Measurements from ENCODE around the gene ATP6V0C. TPM values are rescaled to one million over a fixed set of nuclear protein-coding genes. Genes with fewer than 3 reads are reported as not detected.
A peak's percentile ranks its signal among the peaks of the same experiment; 100 is the strongest.
"Not testable (repeated sequence)": the region's sequence is repeated elsewhere in the genome, so short reads cannot be mapped to it uniquely, and the experiment has no call there.

ATP6V0C gene
- total and polyA plus RNA-seq, 7 donors = 33.2 to 233 (median 51.5) TPM

GRCh38 chr16:2537451-2538379, 24.0 kb downstream of the ATP6V0C start, which contains the start of gene PDPK1:
PDPK1 (plus strand) TSS chr16:2538021; CDS start chr16:2538113, 92 bp downstream.
- H3K27ac ChIP-seq = peak within 1 kb of the TSS; percentile 86 to 92 (median 88)
- peaks cover 0 to 51% (median 38%) of the 10 kb centered on the region in 4 donors for H3K4me1 ChIP-seq
- no peaks in the 10 kb centered on the region for H3K36me3 ChIP-seq
- no peak for TF ChIP-seq CTCF (IDR thresholded peaks at IDR 0.05)
- no peak for TF ChIP-seq POLR2A (IDR thresholded peaks at IDR 0.05)
- TF ChIP-seq EP300 (IDR thresholded peaks at IDR 0.05) = no peak
- peak in 3 of 4 donors; percentile 43 to 63 (median 53) for TF ChIP-seq POLR2AphosphoS5 (IDR thresholded peaks at IDR 0.05)
- intact Hi-C loops (cut with DNase I) = no loop called here
- H3K27me3 ChIP-seq = no peaks in the 10 kb centered on the region
- no peaks in the 10 kb centered on the region for H3K9me3 ChIP-seq
- 1% methylated on average over 126 of the region's 126 CpGs for WGBS, 2 donors
- DNase-seq = peak; percentile 97
- peak within 1 kb of the TSS; percentile 62 to 89 (median 64) for H3K4me3 ChIP-seq

GRCh38 chr16:2539192-2539844, 25.6 kb downstream of the ATP6V0C start:
- DNase-seq; H3K27me3 ChIP-seq; H3K36me3 ChIP-seq; H3K9me3 ChIP-seq; intact Hi-C loops (cut with DNase I): not testable (repeated sequence)
- 73 to 87% methylated on average over 24 of the region's 24 CpGs for WGBS, 2 donors
- H3K4me1 ChIP-seq = peaks cover 0 to 46% (median 38%) of the 10 kb centered on the region in 4 donors
- peak overlapping the region in 2 of 4 donors; percentile 88 to 92 for H3K27ac ChIP-seq
- peak overlapping the region in 1 of 4 donors; percentile 62 for H3K4me3 ChIP-seq

- H3K4me3 ChIP-seq; H3K27me3 ChIP-seq; H3K27ac ChIP-seq; intact Hi-C loops (cut with DNase I); H3K36me3 ChIP-seq; H3K9me3 ChIP-seq; DNase-seq: not testable (repeated sequence)
- peaks cover 0 to 46% (median 38%) of the 10 kb centered on the region in 4 donors for H3K4me1 ChIP-seq
- peak in 1 of 4 experiments; percentile 36 for TF ChIP-seq CTCF (IDR thresholded peaks at IDR 0.05)
- 46 to 58% methylated on average over 14 of the region's 14 CpGs for WGBS, 2 donors
These were observed 26.2 kb downstream of the ATP6V0C start for GRCh38 chr16:2539845-2540458.

- H3K9me3 ChIP-seq; DNase-seq; H3K4me3 ChIP-seq; H3K36me3 ChIP-seq; H3K27ac ChIP-seq; intact Hi-C loops (cut with DNase I); H3K27me3 ChIP-seq: not testable (repeated sequence)
- 48 to 53% methylated on average over 4 of the region's 4 CpGs for WGBS, 2 donors
- H3K4me1 ChIP-seq = peaks cover 0 to 45% (median 40%) of the 10 kb centered on the region in 4 donors
These were observed 27.2 kb downstream of the ATP6V0C start for GRCh38 chr16:2540912-2541311.

GRCh38 chr16:2541409-2541808, 27.7 kb downstream of the ATP6V0C start:
- H3K36me3 ChIP-seq; DNase-seq; H3K9me3 ChIP-seq; H3K4me3 ChIP-seq; intact Hi-C loops (cut with DNase I); H3K27ac ChIP-seq; H3K27me3 ChIP-seq: not testable (repeated sequence)
- WGBS, 2 donors = 25 to 57% methylated on average over 6 of the region's 6 CpGs
- H3K4me1 ChIP-seq = peaks cover 0 to 44% (median 39%) of the 10 kb centered on the region in 4 donors

- H3K27me3 ChIP-seq; intact Hi-C loops (cut with DNase I); H3K36me3 ChIP-seq; H3K9me3 ChIP-seq; DNase-seq; H3K4me3 ChIP-seq; H3K27ac ChIP-seq: not testable (repeated sequence)
- WGBS, 2 donors = 89 to 94% methylated on average over 14 of the region's 14 CpGs
- peaks cover 0 to 37% (median 31%) of the 10 kb centered on the region in 4 donors for H3K4me1 ChIP-seq
These were observed 30.0 kb downstream of the ATP6V0C start for GRCh38 chr16:2543771-2544170.

- H3K4me3 ChIP-seq; H3K9me3 ChIP-seq; intact Hi-C loops (cut with DNase I); H3K36me3 ChIP-seq; H3K27me3 ChIP-seq; H3K27ac ChIP-seq; DNase-seq; H3K4me1 ChIP-seq: not testable (repeated sequence)
- no CpG with 5 or more reads among the region's 14 CpGs for WGBS, 2 donors
These were observed 36.6 kb downstream of the ATP6V0C start for GRCh38 chr16:2550283-2550878.

- H3K4me3 ChIP-seq; intact Hi-C loops (cut with DNase I); H3K4me1 ChIP-seq; H3K27ac ChIP-seq; H3K9me3 ChIP-seq; H3K36me3 ChIP-seq; H3K27me3 ChIP-seq: not testable (repeated sequence)
- peak; percentile 25 for DNase-seq
- WGBS, 2 donors = 26 to 70% methylated on average over 11 of the region's 17 CpGs
These were observed 37.7 kb downstream of the ATP6V0C start for GRCh38 chr16:2551420-2551889.

- DNase-seq; H3K27ac ChIP-seq; H3K9me3 ChIP-seq; H3K36me3 ChIP-seq; intact Hi-C loops (cut with DNase I); H3K4me3 ChIP-seq; H3K27me3 ChIP-seq; H3K4me1 ChIP-seq: not testable (repeated sequence)
- WGBS, 2 donors = no CpG with 5 or more reads among the region's 13 CpGs
These were observed 41.1 kb downstream of the ATP6V0C start for GRCh38 chr16:2554709-2555425.
